Loucy (cell line): ENCODE data around the gene TTLL7.

Source experiments
- EZH2phosphoT487 ChIP-seq: fragments of 200-600 bp; IDR thresholded peaks from 2 replicates; pipeline ENCODE4 v1.6.1; 2018; ENCODE audit warnings: antibody characterized with exemption, mild to moderate bottlenecking, moderate library complexity, borderline replicate concordance
- TF ChIP-seq, protein P1 (sequence below): fragments of 200-600 bp; sonication (generic); conservative IDR thresholded peaks from 2 replicates; pipeline ENCODE4 v1.5.1; 2014; ENCODE audit warnings: mild to moderate bottlenecking, antibody characterized with exemption, low read length

DNA sequence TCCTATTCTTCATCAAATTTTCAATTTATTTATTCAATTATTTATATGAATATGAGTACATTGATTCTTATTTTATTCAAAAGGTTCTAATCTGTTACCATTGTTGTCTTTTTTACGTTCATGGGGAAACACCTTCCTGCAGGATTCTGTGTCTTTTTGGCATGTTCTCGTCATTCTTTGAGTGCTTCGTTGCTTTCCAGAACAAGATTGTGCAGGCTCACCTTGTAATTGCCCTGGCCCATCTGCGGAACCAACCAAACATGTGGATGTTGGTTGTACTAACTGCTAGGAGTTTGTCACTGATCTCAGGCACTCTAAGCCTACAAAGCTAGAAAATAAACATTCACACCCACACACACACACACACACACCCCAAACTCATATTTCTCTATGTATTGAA, 182.1 kb downstream of the TTLL7 start:
- TF ChIP-seq, protein P1, sequence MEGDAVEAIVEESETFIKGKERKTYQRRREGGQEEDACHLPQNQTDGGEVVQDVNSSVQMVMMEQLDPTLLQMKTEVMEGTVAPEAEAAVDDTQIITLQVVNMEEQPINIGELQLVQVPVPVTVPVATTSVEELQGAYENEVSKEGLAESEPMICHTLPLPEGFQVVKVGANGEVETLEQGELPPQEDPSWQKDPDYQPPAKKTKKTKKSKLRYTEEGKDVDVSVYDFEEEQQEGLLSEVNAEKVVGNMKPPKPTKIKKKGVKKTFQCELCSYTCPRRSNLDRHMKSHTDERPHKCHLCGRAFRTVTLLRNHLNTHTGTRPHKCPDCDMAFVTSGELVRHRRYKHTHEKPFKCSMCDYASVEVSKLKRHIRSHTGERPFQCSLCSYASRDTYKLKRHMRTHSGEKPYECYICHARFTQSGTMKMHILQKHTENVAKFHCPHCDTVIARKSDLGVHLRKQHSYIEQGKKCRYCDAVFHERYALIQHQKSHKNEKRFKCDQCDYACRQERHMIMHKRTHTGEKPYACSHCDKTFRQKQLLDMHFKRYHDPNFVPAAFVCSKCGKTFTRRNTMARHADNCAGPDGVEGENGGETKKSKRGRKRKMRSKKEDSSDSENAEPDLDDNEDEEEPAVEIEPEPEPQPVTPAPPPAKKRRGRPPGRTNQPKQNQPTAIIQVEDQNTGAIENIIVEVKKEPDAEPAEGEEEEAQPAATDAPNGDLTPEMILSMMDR: no peak
- TF ChIP-seq EZH2phosphoT487: no peak
